Activated CD4-positive, CD25-positive, alpha-beta regulatory T cell treated with anti-CD3 and anti-CD28 coated beads, Interleukin-2, amount 50 U/mL, for 72 hours (primary cell): ENCODE measurements around the gene SLX4IP.

Experiments
- DNase-seq: peaks from one replicate; pipeline ENCODE4 v3.0.0; 2021

SLX4IP gene

DNA sequence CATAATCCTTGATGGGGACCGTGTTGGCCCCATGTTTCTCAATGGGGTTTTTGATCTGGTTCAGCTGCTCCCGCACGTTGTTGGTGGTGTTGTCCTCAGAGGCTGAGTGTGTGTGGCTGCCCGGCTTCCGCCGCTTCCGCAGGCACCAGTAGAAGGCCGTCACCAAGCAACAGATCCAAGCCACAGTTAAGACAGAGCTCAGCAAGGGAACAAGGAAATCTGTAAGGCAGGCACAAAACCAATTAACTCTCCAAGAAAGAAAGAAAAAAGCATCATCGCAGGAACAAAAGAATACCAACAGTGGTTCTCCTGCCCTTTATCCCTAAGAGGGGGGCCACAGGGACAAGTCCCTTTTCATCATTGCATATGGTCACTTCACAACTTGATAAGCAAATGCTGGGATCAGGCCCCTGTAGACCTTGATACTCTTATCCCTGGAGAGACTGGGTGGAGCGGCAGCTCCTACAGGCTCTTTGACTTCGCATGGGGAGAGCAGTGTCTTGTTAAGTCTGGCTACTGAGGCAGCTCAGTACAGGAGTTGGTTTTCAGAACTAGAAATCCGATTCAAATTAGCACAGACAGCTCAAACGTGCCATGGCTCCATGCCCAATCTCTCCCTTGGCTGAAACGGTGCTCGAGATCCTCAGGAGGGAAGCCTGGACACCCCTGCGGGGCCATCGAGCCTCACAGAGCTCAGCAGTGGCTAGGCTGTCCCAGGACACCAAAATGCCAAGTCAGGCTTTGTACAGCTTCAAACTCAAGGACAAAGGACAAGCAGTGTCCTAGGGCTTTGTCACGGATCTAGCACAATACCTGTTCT, 204.8 kb downstream of the SLX4IP start:
- DNase-seq = no peak

DNA sequence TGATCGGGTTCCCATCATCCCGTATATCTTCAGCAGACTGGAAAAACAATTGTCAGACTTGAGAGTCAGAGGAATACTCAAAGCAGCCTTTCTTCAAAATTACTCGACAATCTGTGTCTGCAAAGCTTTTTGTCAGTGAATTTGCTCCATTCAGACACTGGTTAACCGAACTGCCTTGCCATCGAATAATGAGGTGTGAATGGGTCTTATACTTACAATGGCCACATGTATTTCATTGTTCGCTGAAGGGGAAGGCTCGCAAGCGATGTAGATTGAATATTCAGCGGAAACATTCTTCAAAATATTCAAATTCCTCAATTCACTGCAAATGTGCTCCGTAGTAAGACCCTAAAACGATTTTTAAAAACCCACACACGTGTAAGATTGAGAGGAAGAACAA, 205.8 kb downstream of the SLX4IP start:
- DNase-seq = no peak

DNA sequence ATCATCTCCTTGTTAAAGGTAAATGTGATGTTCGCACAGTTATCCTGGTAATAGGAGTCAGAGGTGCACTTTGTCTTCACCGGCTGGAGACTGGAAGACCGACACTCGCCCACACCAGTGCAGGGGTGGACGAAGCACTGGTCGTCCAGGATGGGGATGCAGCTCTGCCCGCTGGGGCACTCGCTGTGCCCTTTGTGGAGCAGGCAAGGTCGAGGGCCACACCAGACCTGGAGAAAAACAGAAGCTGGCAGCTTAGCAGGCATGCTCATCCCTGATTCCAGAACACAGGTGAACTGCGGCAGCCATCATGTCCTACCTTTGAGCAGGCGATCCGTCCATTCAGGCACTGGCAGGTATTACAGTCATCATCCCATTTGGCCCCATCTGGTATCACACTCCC, 206.4 kb downstream of the SLX4IP start:
- DNase-seq = no peak

DNA sequence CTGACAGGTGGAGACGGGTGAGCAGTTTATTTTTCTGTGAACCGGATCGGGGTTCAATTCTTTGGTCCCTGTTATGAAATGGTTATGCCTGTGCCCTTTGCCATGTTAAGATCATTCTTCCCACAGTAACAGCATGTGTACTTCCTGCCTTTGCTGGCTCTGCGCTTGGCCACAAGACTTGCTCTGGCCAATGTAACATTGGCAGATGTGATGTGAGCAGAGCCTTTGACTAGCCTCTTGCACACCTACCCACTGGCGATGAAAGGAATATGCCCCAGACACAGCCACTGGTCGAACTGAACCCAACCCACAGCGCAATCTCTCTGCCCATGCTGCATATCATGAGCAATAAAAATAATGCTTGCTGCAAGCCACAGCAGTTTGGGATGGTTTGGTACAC, 206.8 kb downstream of the SLX4IP start:
- DNase-seq = no peak

DNA sequence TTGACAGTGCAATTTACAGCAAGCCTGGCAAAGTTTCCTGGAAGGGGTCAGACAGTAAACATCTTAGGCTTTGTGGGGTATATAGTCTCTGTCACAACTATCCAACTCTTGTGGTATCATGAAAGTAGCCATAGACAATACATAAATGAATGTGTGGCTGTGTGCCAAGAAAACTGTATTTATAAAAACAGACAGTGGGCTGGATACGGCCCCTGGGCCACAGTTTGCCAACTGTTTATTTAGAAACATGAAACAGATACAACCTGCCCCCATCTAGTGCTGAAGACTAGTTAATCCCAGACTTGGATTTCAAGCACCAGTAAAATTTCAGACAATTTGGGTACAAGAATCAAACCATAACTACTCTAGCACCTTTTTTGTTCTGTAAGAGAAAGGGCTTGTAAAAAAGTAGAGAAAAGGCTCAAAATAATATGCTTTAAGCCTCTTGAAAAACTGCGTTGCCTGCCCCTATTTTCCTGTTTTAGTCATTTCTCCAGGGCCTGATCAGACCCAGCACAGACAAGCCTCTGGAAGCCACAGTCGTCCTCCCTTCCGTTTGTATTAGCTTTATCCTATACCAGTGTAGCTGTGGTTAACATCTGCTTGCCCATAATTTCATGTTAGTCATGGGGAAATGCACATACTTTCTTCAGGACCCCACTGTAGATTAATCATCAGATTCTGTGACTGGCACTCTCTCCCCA, 207.9 kb downstream of the SLX4IP start:
- no peak for DNase-seq

DNA sequence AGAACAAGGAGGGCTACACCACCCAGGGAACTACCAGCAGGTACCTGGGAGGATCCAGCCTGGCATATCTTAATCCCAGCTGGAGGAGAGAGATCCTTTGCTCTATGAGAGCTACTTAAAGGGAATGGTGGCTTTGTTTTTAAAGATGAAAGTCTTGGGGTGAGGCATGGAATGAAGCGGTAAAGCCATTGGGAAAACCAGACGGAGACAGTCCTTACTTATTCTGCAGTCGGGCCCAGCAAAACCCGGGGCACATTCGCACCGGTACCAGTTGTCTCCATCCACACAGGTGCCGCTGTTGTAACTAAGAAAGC, 208.4 kb downstream of the SLX4IP start:
- no peak for DNase-seq

DNA sequence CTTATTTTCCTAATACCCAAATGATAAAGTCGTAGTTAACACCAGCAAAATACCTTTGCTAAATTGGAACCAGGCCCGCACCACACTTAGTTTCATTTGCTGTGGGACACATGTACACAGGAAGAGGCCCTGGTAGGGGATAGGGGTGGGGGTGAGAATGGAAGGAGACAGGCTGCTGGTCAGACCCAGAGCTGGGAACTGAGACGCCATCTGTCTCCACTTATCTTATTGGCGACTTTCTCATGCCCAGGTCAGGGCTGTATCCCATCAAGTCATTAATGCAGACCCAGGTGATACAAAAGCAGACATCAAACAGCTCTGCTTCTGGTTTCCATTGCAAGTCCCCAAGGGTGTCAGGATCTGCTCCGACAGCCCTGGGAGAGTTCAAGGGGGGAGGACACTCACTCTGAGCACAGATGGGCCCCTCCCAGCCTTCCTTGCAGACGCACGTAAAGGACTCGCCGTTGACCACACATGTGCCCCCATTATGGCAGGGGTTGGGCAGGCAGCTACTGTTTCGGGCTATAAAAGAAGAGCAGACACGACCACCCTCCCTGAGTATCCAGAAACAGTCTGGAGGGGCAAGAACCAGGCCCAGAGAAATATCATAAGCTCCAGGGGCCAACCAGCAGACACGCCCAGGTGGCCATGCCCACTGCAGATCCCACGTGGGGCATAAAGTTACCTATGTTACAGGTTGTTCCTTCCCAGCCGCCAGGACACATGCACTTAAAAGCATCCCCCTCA, 209.5 kb downstream of the SLX4IP start:
- no peak for DNase-seq

DNA sequence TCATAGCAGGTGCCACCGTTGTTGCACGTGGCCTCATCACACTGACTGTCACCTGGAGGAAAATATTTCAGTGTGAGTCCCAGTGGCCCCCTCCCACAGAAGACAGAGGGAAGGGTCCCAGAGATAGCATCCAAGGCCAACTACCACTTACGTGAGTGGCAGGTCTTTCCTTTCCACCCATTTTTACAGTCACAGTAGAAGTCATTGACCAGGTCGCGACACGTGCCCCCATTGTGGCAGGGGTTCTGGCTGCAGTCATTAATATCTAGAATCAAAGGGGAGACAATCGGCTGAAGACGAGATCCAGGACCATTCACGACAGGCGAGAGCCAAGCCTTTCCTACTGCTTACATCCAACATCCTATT, 210.1 kb downstream of the SLX4IP start:
- DNase-seq = no peak

DNA sequence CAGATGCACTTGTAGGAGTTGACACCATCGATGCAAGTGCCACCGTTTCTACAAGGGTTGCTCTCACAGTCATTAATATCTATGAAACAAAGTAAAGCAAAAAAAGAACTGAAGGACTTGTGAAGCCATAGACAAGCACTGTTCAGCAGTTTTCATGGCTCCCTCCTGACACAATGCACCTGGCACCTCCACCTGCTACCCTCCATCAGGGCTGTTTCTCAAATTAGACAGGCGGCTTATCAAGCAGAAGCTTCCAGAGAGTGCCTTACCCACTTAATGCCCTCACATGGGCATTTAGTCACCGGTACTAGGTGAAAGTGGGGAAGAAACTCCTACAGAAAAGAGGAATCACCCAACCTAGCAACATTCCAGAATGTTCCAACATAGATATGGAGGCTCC, 210.9 kb downstream of the SLX4IP start:
- no peak for DNase-seq

DNA sequence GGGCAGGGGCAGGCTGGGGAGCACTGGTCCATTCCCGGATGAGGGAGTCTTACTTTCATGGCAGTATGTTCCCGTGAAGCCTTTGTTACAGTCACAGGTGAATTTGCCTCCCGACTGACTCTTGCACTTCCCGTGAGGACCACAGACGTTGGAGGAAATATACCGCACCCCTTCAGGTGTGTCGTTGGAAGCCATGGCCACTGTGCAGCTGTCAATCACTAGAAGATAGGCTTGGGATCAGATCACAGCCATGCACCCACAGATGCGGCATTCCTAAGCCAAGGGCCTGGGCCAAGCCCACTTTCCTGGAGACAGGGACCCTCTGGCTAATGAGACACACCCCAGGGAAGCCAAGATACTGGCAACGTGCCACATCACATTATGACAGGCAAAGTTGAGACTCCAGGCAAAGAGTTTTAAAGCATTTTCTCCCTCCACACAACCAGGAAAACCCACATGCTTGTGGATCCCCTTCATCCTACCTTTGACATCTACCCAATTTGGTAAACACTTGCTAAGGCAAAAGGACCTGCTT, 211.8 kb downstream of the SLX4IP start:
- DNase-seq = no peak

DNA sequence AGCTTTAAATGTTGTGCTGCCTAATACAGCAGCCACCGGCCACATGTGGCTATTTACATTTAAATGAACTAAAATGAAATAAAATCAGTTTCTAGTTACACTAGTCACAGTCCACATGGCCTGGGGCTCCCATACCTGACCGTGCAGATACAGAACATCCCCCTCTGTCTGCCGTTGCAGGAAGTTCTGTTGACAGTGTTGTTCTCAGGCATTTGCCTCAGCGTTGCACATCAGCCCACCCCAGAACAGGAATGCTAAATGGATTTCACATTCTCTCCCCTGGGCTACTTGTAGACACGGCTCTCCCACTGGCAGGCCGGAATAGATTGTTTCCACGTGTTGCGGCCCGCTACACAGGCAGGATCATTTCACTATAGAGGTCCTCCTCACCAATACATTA, 212.4 kb downstream of the SLX4IP start:
- DNase-seq = no peak

DNA sequence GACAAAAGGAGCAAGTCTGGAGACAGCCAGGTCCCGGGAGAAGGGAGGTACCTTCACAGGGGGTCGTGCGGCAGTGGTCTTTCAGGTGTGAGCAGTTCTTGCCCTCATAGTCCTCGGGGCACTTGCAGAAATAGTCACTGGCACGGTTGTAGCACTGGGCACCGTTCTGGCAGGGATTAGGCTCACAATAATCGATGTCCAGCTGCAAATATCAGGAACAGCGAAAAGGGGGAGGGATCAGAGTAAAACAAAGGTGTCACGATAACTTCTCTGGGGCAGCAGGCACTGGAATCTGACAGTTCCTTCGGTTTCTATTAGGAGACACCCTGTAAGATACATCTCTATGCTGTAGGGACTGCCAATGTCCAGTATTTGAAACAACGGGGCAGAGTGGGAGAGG, 212.8 kb downstream of the SLX4IP start:
- DNase-seq = no peak

DNA sequence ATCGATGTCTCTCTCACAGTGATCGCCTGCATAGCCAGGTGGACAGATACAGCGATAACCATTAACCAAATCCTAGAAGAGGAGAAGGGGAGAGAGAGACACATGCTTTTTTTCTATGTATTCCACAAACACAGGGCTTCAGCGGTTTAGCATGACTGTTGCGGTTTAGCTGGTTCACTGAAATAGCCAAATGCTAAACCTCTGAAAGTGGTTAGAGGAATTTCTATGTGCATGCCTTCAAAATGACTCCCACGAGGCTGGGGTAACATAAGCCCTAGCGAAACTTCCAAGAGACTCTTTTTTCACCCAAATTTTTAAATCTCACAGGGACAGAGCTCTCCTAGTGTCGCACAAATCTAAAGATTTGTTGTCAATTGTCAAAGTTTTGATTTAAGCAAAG, 213.5 kb downstream of the SLX4IP start:
- DNase-seq = no peak

DNA sequence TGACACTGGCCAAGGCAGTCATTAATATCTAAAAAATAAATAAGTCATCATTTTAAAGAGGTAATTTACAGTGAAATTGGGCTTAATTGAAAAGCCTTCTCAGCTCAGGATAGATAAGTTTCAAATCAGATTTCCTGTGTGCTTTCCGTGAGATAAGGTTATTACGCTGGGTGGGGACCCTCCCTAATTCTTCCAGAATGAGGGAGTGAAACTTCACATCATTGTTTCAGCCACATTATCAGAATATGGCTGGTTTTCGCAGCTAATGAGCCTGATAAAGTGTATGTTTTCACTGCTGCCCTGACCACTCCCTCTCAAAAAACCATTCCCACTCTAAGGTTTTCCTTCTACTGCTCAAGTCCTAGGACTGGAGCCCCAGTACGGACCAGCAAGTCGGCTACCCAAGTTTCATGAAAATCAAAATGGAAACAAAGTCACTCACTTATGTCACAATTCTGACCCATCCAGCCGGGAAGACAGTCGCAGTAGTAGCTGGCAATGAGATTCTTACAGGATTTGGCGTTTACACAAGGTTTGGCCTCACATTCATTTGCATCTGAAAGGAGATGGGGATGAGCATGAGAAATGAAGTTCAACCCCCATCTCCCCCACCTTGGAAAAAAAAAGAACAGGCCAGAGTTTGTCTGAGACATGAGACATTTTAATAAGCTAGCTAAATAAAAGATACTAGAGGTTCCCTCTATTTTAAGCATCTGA, 214.1 kb downstream of the SLX4IP start:
- DNase-seq = no peak

DNA sequence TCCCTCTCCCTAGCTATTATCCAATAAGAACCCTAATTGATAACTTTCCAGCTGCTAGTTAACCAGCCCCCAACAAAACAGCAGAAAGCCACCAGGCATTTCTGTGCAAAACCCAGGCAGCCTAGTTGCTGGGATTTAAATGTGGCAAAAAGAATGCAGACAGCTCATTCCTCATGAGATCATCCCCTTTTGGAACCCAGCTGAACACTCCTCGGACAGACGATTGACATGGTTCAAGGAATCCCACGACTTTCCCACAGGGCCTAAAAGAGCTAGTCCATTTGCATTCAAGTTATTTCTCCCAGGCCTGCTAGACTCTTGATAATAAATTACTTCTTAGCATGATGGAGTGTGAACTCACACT, 214.7 kb downstream of the SLX4IP start:
- DNase-seq = no peak

DNA sequence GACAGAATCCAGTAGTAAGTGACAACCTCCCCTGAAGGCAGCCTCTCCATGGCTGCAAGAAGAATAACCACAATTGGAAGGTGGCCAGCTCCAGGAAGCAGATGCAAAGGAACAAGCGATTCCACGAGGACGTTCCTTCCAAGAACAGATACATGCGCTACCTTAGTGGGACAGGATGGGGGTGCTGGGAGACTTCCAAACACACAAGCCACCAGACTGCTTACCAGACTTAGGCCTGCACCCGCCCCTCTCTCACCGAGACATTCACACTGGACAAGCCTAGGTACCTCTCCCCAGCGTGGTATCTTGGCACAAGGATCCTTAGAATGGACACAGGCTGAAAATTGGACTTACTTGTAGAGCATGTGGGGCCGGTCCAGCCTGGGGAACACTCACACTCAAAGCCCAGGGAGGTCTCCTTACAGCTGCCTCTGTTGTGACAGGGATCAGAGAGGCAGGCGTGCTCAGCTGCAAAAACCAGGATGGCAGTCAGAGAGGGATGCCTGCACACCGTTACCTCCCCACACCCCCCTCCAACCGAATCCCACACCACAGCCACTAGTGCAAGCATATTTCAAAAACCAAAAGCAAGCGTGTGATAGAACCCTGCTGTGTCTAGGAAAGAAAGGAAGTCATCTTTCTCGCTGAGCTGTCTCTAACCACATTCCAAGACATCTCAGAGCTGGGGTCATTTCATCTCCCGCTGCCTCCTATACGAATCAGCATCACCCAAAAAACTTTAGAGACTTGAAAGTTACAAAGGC, 216.3 kb downstream of the SLX4IP start:
- no peak for DNase-seq

DNA sequence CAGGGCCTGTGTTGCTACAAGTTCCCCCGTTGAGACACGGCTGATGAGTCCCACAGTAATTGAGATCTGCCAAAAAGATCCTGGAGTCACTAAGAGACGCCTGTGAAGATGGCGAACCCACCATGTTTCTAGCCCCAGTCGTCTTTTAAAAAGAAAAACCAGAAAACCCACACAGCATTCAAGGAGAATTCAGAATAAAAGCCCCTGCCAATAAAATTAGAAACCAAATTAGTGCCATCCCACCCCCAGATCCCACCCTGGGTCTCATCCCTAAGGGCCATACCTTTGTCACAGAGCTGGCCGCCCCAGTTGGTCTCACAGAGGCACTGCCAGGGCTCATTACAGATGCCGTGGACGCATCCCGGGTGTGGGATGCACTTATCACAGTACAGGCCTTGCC, 217.1 kb downstream of the SLX4IP start:
- DNase-seq = no peak

DNA sequence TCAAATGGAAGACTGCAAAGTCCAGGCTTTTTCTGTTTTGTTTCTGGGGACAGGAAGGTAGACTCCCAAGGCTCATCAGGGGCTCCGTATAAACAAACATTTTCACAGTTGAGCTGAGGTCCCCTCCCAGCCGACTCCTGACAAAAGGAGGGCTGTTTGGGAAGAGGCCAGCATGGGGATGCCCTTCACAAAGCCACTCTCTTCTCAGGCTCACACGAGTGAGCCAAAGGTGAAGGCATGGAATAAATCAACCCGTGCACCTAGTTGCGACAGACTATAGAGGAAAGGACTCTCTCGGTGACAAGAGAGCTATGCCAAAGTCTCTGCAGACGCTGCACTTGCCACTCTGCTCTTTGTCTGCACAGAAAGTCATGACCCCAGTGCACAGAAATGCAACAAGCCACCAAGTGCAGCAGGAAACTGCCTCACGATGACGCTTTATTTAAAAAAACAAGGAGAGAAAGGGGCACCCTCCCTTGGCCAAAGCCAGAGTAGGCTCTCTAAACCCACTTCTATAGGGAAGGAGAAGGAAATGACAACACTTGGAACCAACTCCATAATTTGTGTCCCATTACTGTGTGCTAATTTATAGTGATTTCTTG, 217.7 kb downstream of the SLX4IP start:
- DNase-seq = no peak

DNA sequence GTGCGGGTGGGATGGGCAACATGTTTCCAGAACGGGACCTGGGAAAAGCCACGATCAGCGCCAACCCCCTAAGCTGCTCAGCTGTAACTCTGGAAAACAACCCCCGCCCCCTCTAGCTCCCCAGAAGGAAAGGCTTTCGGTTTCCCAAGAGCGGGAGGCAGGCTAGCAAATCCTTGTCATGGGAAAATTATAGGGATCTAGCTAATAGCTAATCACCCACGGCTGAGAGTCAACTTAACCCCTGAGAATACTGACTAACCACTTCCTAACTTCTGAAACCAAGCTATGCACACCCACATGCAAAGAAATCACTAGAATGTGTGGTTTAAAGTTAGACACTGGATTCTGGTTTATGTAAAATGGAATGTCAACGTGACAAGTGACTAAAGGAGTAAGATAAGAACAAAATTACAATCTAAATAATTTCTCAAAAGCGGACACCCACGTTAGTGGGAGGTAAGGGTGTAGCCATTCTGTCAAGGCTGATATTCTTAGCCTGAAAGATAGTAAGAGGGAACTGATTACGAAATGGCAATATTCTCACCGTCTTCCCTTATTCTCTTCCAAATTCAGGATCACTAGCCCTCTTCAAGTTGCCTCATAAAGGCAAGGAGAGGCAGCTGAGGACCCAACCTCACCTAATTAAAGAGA, 218.6 kb downstream of the SLX4IP start:
- no peak for DNase-seq

DNA sequence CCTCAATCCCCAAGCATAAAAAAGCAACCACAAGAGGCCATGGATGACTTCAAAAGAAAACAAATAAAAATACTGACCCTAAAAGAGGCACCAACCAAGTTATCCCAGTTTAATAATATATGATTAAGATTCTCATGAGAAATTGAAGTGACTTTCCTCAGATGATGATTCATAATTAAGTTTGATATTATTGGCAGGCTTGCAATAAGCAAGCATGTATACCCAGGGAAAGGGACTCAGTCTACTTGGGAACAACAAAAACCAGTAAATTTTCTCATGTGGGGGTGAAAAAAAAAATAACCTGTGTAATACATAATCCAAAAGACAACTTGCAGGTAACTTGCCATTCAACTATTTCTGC, 219.1 kb downstream of the SLX4IP start:
- DNase-seq = no peak

DNA sequence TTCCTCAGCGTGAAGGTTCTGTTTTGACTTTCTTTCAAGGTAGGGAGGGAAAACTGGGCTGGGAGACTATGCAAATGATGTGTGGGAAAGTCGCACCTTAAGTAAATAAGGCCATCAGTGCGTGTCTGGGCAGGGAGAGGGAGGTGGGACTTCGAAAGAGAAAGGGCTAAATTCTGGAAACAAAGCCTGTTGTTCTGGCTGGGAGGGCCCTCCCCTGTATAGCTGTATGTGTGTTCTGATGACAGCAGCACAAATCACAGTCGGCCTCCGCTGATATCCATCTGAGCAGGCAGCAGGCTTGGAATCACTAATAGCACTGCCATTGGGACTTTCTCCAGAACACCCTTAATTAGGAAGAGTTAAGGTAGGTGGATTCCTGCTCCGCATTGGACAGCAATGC, 219.5 kb downstream of the SLX4IP start:
- DNase-seq = no peak
